Chondrocyte (in vitro differentiated cells): Measurements from ENCODE around the gene WDTC1. TPM values are rescaled to one million over a fixed set of nuclear protein-coding genes. Genes with fewer than 3 reads are reported as not detected.

Source experiments
- DNase-seq: peaks from one replicate; pipeline ENCODE4 v3.0.0; 2021; ENCODE audit warnings: mixed read lengths, low spot score
- H3K27ac Mint-ChIP-seq: one replicate; pipeline ENCODE4 v1.8.0; 2021; ENCODE audit warnings: mild to moderate bottlenecking, moderate library complexity, mixed read lengths; ENCODE audit not compliant: unreplicated experiment
- H3K27me3 Mint-ChIP-seq: 2 replicates; pipeline ENCODE4 v1.8.0; 2021; ENCODE audit warnings: low read depth, mixed read lengths
- H3K36me3 Mint-ChIP-seq: 2 replicates; pipeline ENCODE4 v1.8.0; 2021; ENCODE audit warnings: low read depth, mixed read lengths
- H3K4me1 Mint-ChIP-seq: 2 replicates; pipeline ENCODE4 v1.8.0; 2021; ENCODE audit warnings: low read depth, mild to moderate bottlenecking, mixed read lengths
- H3K4me3 Mint-ChIP-seq: one replicate; pipeline ENCODE4 v1.8.0; 2021; ENCODE audit warnings: mild to moderate bottlenecking, moderate library complexity, mixed read lengths; ENCODE audit not compliant: unreplicated experiment
- H3K9me3 Mint-ChIP-seq: 2 replicates; pipeline ENCODE4 v1.8.0; 2021; ENCODE audit warnings: low read depth, mixed read lengths
- total RNA-seq: library from RNA; stranded (reverse); gene quantifications from 3 replicates; pipeline ENCODE4 v1.2.1, GENCODE V29; 2021
- TF ChIP-seq, protein P1 (sequence below): fragments of 200-600 bp; sonication (generic); IDR thresholded peaks from 2 replicates; pipeline ENCODE4 v1.5.0; 2021; ENCODE audit warnings: antibody characterized with exemption, mild to moderate bottlenecking, moderate library complexity

WDTC1 gene
- total RNA-seq, 1 donor from 2014 or later: 30.8 TPM

DNA sequence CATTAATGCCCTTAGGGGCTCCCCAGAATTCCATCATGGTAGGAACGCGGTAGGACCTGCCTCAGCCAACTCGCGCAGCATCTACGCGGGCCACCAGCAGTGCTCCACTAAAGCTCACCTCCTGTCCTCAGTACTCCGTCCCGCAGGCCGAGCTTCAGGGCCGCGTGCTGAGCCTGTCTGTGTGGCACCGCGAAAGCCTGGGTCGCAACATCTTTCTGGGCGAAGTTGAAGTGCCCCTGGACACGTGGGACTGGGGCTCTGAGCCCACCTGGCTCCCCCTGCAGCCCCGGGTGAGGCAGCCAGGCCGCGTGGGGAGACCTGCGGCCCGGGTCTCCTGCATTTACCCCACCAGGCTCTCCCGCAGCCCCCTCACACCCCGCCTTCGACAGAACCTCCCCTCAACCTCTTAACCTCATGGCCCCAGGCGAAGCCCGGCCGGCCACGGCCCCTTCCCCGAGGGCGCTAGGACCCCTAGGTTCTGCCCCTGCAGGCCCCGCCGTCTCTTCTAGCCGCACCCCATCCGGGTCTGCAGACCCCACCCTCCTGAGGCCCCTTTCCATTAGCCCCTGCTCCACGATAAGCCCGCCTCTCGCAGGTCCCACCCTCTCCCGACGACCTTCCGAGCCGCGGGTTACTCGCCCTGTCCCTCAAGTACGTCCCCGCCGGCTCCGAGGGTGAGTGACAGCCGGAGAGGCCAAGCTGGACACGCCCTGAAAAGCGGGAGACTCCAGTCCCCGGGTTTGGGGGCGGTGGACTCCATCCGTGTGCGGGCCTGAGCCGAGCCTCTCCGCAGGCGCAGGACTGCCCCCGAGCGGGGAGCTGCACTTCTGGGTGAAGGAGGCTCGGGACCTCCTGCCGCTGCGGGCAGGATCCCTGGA is 116.5 kb downstream of the WDTC1 start:
- peak overlapping the region; percentile 38 for H3K4me3 Mint-ChIP-seq
- TF ChIP-seq, protein P1, sequence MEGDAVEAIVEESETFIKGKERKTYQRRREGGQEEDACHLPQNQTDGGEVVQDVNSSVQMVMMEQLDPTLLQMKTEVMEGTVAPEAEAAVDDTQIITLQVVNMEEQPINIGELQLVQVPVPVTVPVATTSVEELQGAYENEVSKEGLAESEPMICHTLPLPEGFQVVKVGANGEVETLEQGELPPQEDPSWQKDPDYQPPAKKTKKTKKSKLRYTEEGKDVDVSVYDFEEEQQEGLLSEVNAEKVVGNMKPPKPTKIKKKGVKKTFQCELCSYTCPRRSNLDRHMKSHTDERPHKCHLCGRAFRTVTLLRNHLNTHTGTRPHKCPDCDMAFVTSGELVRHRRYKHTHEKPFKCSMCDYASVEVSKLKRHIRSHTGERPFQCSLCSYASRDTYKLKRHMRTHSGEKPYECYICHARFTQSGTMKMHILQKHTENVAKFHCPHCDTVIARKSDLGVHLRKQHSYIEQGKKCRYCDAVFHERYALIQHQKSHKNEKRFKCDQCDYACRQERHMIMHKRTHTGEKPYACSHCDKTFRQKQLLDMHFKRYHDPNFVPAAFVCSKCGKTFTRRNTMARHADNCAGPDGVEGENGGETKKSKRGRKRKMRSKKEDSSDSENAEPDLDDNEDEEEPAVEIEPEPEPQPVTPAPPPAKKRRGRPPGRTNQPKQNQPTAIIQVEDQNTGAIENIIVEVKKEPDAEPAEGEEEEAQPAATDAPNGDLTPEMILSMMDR: peak; percentile 21
- peaks cover 8% of the 10 kb centered on the region for H3K4me1 Mint-ChIP-seq
- no peaks in the 10 kb centered on the region for H3K27me3 Mint-ChIP-seq
- H3K9me3 Mint-ChIP-seq: no peaks in the 10 kb centered on the region
- H3K36me3 Mint-ChIP-seq: peaks cover 11% of the 10 kb centered on the region
- no peak overlapping the region for H3K27ac Mint-ChIP-seq
- no peak for DNase-seq

DNA sequence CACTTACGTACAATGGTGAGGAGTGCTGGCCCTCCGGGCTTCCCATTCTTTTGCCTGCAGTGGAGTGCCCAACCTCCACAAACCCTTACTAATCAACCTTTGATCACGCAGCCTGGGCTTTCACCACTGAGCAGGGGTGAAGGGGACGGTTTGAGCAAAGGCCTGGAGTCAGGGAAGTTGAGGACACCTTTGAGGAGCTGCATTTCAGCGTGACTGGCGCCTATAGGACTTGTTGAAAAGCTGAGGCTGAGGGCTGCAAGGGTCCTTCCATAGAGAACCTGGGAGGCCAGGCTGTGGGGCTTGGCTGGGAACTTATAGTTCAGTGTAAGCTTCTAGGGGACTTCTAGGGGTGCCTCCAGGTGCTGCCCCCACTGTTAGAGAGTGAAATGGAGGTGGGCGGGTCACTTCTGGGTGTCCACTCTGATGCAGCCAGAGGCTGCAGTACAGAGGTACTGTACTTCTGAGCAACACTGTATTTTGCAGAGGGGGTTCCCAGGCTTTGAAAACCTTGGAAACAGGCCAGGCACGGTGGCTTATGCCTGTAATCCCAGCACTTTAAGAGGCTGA is 117.2 kb downstream of the WDTC1 start:
- TF ChIP-seq, protein P1: no peak
- Mint-ChIP-seq H3K9me3 (no peaks in the 10 kb centered on the region), H3K27me3 (no peaks in the 10 kb centered on the region), H3K36me3 (peaks cover 11% of the 10 kb centered on the region), H3K27ac (no peak overlapping the region), H3K4me1 (peaks cover 8% of the 10 kb centered on the region), H3K4me3 (no peak overlapping the region)
- DNase-seq: no peak

DNA sequence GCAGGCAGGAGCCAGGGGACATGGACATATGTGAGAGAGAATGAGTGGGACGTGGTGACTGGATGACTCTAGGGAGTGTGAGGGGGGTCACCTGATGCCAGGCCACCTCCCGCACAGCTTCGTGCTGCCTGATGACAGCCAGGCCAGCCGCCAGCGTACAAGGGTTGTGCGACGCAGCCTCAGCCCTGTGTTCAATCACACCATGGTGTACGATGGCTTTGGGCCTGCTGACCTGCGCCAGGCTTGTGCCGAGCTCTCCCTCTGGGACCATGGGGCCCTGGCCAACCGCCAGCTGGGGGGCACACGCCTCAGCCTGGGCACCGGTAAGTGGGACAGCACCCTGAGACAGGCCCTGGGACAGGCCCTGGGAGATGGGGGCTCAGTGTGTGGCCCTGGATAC is 118.7 kb downstream of the WDTC1 start:
- Mint-ChIP-seq H3K27me3 (no peaks in the 10 kb centered on the region), H3K27ac (no peak overlapping the region), H3K4me1 (peaks cover 3% of the 10 kb centered on the region), H3K9me3 (no peaks in the 10 kb centered on the region), H3K4me3 (no peak overlapping the region), H3K36me3 (peaks cover 14% of the 10 kb centered on the region)
- DNase-seq: no peak
- TF ChIP-seq, protein P1: no peak

DNA sequence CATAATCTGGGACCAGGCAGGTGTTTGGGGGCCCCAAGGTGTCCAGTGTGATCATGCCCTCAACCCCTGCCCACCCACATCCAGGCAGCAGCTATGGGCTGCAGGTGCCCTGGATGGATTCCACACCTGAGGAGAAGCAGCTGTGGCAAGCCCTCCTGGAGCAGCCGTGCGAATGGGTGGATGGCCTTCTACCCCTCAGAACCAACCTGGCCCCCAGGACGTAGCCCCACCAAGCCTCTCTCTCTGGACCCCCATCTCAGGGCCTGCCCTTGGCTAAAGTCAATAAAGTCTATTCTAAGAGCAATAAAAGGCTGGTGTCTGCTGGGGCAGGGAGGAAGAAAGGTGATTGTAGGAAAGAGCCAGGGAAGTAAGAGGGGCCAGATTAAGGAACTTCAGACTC is 119.2 kb downstream of the WDTC1 start:
- Mint-ChIP-seq H3K4me1 (peaks cover 3% of the 10 kb centered on the region), H3K27me3 (no peaks in the 10 kb centered on the region), H3K9me3 (no peaks in the 10 kb centered on the region), H3K4me3 (no peak overlapping the region), H3K36me3 (peaks cover 14% of the 10 kb centered on the region), H3K27ac (no peak overlapping the region)
- TF ChIP-seq, protein P1: no peak
- DNase-seq: no peak

DNA sequence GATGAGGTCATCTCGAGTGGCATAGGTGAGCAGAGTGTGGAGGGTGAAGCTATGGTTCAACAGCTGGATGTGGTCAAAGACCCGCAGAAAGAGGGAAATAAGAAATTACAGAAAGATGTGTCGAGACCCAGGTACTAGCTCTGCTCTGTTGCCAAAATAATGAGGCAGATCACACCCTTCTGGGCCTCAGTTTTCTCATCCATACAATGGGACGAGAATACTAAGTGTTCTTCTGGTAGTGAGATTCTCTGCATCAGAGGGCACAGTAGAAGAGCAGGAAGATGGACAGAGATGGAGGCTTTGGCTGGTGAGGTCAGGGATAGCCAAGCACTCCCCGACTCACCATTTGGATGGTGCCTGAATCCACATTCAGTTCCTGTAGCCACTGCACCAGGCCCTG is 121.3 kb downstream of the WDTC1 start:
- peaks cover 30% of the 10 kb centered on the region for H3K36me3 Mint-ChIP-seq
- no peaks in the 10 kb centered on the region for H3K27me3 Mint-ChIP-seq
- H3K27ac Mint-ChIP-seq: no peak overlapping the region
- TF ChIP-seq, protein P1: no peak
- no peak for DNase-seq
- peaks cover 3% of the 10 kb centered on the region for H3K4me1 Mint-ChIP-seq
- H3K4me3 Mint-ChIP-seq: no peak overlapping the region
- no peaks in the 10 kb centered on the region for H3K9me3 Mint-ChIP-seq
